ENCODE data around the gene CWH43. TPM values are rescaled to one million over a fixed set of nuclear protein-coding genes. Genes with fewer than 3 reads are reported as not detected.
A peak's percentile ranks its signal among the peaks of the same experiment; 100 is the strongest.

The CWH43 gene
- total RNA-seq, result not detected
- under 1 TPM in 2 of 8 donors, not detected in 6; 0.18 to 0.64 TPM for polyA plus RNA-seq (ENCODE audit: insufficient read depth in 1 of 8, insufficient read length in 8 of 8, low replicate concordance in 1 of 8)
- long read RNA-seq, donor 1, result 0 reads
- long read RNA-seq, donor 2, result 0 reads
- long read RNA-seq, donor 3, result 0 reads
- long read RNA-seq, donor 4, result 0 reads
- long read RNA-seq, donor 5, result 0 reads
- long read RNA-seq, donor 6, result 0 reads
- long read RNA-seq, donor 7, result 0 reads
- long read RNA-seq, donor 8, result 0 reads
- long read RNA-seq, donor 9, result 0 reads
- long read RNA-seq, donor 10, result 0 reads
- long read RNA-seq, donor 11, result 0 reads

DNA sequence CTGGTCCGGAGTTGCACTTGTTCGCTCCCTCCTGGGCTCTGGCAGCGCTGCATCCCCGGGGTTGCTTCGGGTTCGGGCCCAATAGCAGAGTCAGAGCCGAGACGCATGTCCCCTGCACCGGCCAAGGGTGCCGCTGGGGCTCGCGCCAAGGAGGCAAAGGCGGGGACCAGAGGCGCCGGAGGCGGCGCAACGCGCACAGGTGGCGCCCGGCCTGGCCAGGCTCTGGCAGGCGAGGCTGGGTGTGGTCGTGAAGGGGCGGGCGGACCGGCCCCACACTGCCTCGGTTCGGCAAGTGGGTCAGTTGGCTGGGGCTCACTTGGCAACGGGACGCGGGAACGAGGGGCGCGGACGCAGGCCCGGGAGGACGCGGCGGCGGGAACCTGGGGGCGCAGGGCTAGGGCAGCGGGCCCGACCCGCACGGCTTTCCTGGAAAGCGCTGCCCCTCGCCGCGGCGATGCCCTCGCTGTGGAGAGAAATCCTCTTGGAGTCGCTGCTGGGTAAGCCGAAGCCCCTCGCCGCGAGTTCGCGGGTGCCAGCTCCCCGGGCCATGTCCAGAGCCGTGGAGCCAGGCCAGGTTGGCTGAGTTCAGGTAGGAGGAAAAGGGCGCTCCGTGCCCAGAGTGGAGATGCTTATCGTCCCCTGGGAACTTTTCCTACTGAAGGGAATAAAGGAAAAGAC, at the start of gene CWH43:
CWH43 (plus strand) TSS at position 300 of the 678 bp plus-strand sequence; CDS start at position 455, 155 bp downstream.
- 2% methylated on average over 63 of the region's 63 CpGs for WGBS (ENCODE audit: insufficient coverage)
- no peak for DNase-seq
- no peak within 1 kb of the TSS for H3K27ac ChIP-seq (ENCODE audit: low read length)
- H3K27me3 ChIP-seq (ENCODE audit: control insufficient read depth, insufficient read depth, low read length), result peaks cover 30% of the 10 kb centered on the region
- H3K9me3 ChIP-seq (replicated peaks; ENCODE audit: control insufficient read depth, low read depth, low read length), result no peaks in the 10 kb centered on the region
- no peak within 1 kb of the TSS for H3K4me3 ChIP-seq (ENCODE audit: low read length)
- H3K36me3 ChIP-seq (ENCODE audit: control insufficient read depth, insufficient read depth, low read length), result no peaks in the 10 kb centered on the region
- H3K4me1 ChIP-seq (ENCODE audit: control insufficient read depth, insufficient read depth, low read length), result no peaks in the 10 kb centered on the region

DNA sequence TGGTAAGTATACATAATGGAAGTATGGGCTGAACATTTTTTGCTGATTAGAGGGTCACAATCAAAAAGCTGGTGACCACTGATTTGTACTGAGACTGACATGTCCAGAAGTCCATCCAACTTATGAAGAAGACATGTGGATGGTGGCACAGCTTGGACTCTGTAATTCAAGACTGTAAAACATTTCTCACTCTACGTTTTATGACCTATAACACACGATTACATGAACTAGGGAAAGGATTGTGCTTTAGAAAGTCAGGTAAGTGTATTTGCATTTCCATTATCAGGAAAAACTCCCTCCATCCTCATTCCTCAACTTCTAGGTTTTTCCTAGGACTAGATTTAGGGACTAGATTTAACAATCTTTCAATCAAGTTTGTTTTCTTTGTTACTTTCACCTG, 49.0 kb upstream of the CWH43 start:
- no peaks in the 10 kb centered on the region for H3K27me3 ChIP-seq (ENCODE audit: control insufficient read depth, insufficient read depth, low read length)
- no peaks in the 10 kb centered on the region for H3K36me3 ChIP-seq (ENCODE audit: control insufficient read depth, insufficient read depth, low read length)
- no peak for DNase-seq
- H3K27ac ChIP-seq (ENCODE audit: low read length), result no peak overlapping the region
- no peak overlapping the region for H3K4me3 ChIP-seq (ENCODE audit: low read length)
- no peaks in the 10 kb centered on the region for H3K4me1 ChIP-seq (ENCODE audit: control insufficient read depth, insufficient read depth, low read length)
- WGBS (ENCODE audit: insufficient coverage), result no CpG with 5 or more reads among the region's 2 CpGs
- H3K9me3 ChIP-seq (replicated peaks; ENCODE audit: control insufficient read depth, low read depth, low read length), result no peaks in the 10 kb centered on the region

DNA sequence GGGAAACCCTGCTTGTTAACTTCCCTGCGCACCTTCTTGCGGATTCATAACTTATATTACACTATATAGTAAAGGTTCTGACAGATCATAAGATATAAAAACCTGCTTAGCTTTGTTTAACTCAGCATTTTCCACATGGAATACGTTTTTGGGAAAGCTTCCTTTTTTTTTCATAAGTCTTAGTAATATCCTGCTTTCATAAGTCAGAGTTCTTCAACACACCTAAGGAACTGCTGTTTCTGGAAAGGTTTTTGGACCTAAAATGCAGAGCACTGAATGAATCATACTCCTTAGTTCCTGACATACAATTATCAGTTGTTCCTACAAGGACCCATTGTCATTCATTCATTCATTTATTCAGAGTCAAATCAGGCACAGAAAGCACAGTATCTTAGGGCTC, 47.2 kb upstream of the CWH43 start:
- Histone ChIP-seq H3K4me3 (ENCODE audit: low read length) (no peak overlapping the region), H3K4me1 (ENCODE audit: control insufficient read depth, insufficient read depth, low read length) (no peaks in the 10 kb centered on the region), H3K36me3 (ENCODE audit: control insufficient read depth, insufficient read depth, low read length) (no peaks in the 10 kb centered on the region), H3K27ac (ENCODE audit: low read length) (no peak overlapping the region), H3K27me3 (ENCODE audit: control insufficient read depth, insufficient read depth, low read length) (no peaks in the 10 kb centered on the region), H3K9me3 (replicated peaks; ENCODE audit: control insufficient read depth, low read depth, low read length) (no peaks in the 10 kb centered on the region)
- no CpG with 5 or more reads among the region's 3 CpGs for WGBS (ENCODE audit: insufficient coverage)
- DNase-seq, result no peak

DNA sequence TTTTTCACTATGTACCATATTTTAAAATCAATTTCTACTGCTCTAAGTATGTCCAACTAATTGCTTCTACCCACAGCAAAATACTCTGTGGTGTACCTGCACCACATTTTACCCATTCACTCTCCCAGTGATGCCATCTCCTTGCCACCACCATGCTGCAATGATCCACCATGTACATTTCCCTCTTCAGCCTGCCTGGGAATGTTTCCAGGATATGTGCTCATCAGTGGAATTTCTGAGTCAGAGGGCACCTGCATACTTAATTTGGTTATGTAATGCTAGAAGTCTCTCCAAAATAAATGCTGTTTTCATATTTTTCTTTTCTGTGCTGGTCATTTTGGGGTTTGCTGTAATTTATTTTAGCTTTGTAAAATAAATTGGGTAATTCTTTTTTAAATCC, 46.3 kb upstream of the CWH43 start:
- H3K4me1 ChIP-seq (ENCODE audit: control insufficient read depth, insufficient read depth, low read length), result no peaks in the 10 kb centered on the region
- H3K4me3 ChIP-seq (ENCODE audit: low read length), result no peak overlapping the region
- no peak overlapping the region for H3K27ac ChIP-seq (ENCODE audit: low read length)
- H3K9me3 ChIP-seq (replicated peaks; ENCODE audit: control insufficient read depth, low read depth, low read length), result no peaks in the 10 kb centered on the region
- peak; percentile 14 for DNase-seq
- H3K27me3 ChIP-seq (ENCODE audit: control insufficient read depth, insufficient read depth, low read length), result no peaks in the 10 kb centered on the region
- no peaks in the 10 kb centered on the region for H3K36me3 ChIP-seq (ENCODE audit: control insufficient read depth, insufficient read depth, low read length)

DNA sequence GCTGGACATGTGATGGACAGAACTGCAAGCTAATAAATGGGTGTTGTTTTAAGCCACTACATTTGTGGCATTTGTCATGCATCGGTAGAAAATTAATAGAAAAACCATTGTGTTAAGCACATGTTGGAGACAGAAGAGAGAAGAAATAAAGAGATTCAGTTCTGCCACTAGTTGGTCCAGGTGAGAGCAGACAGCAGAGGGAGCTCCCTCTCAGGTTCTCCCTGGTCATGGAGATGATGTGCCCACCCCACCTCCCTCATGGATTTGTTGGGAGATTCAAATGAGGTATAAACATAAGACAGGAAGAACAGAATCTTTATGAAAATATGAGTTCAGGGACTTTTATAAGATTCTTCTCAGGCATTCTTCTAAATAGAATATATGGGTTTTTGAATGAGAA, 42.7 kb upstream of the CWH43 start:
- no peak overlapping the region for H3K27ac ChIP-seq (ENCODE audit: low read length)
- H3K36me3 ChIP-seq (ENCODE audit: control insufficient read depth, insufficient read depth, low read length), result no peaks in the 10 kb centered on the region
- H3K4me3 ChIP-seq (ENCODE audit: low read length), result no peak overlapping the region
- no peaks in the 10 kb centered on the region for H3K4me1 ChIP-seq (ENCODE audit: control insufficient read depth, insufficient read depth, low read length)
- H3K9me3 ChIP-seq (replicated peaks; ENCODE audit: control insufficient read depth, low read depth, low read length), result no peaks in the 10 kb centered on the region
- H3K27me3 ChIP-seq (ENCODE audit: control insufficient read depth, insufficient read depth, low read length), result no peaks in the 10 kb centered on the region
- no peak for DNase-seq
- WGBS (ENCODE audit: insufficient coverage), result no CpG with 5 or more reads among the region's 1 CpG

DNA sequence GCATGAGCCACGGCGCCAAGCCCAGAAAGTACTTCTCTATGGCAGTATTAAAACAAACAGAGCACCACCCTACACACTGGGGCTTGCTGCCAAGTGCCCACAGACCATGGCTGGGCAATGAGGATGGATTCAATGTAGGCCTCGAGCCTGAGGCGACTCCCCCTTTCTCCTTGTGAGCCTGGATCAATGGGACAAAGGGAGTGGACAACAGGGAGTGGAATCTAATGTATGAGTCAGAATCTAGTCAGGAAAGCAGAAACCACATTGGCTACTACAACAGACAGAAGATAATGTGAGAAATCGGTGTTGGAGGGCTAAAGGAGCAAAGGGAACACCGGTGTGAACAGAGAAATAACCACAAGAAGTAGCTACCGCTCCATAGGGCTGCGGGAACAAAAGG, 41.8 kb upstream of the CWH43 start:
- no peaks in the 10 kb centered on the region for H3K36me3 ChIP-seq (ENCODE audit: control insufficient read depth, insufficient read depth, low read length)
- H3K4me1 ChIP-seq (ENCODE audit: control insufficient read depth, insufficient read depth, low read length), result no peaks in the 10 kb centered on the region
- H3K9me3 ChIP-seq (replicated peaks; ENCODE audit: control insufficient read depth, low read depth, low read length), result no peaks in the 10 kb centered on the region
- DNase-seq, result no peak
- no peaks in the 10 kb centered on the region for H3K27me3 ChIP-seq (ENCODE audit: control insufficient read depth, insufficient read depth, low read length)
- no peak overlapping the region for H3K27ac ChIP-seq (ENCODE audit: low read length)
- no peak overlapping the region for H3K4me3 ChIP-seq (ENCODE audit: low read length)
- WGBS (ENCODE audit: insufficient coverage), result 79% methylated on average over 4 of the region's 8 CpGs

DNA sequence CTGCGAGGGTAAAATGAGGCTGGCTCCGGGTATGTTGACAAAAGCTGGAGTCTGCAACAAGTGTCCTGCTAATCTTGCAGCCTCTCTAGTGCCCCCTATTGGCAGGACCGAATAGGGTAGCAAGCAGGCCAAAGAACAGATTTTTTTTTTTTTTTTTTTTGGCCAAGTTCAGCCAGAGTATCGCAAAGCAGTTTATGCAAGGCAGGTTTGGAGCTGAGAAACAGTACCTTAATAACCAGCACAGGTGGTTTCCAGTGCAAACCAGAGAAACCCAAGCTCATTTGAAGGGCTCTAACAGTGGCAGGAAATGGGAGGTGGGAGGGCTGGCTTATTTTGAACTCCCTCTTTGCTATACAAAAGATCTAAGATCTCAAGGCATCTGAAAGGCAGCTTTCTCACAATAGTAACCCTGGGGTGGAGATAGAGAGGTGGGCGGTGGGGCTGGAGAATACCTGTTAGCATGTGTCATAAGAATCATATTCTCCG, 41.3 kb upstream of the CWH43 start:
- Histone ChIP-seq H3K4me3 (ENCODE audit: low read length) (no peak overlapping the region), H3K27ac (ENCODE audit: low read length) (no peak overlapping the region), H3K9me3 (replicated peaks; ENCODE audit: control insufficient read depth, low read depth, low read length) (no peaks in the 10 kb centered on the region), H3K4me1 (ENCODE audit: control insufficient read depth, insufficient read depth, low read length) (no peaks in the 10 kb centered on the region), H3K36me3 (ENCODE audit: control insufficient read depth, insufficient read depth, low read length) (no peaks in the 10 kb centered on the region), H3K27me3 (ENCODE audit: control insufficient read depth, insufficient read depth, low read length) (no peaks in the 10 kb centered on the region)
- no peak for DNase-seq
- 65% methylated on average over 3 of the region's 6 CpGs for WGBS (ENCODE audit: insufficient coverage)

DNA sequence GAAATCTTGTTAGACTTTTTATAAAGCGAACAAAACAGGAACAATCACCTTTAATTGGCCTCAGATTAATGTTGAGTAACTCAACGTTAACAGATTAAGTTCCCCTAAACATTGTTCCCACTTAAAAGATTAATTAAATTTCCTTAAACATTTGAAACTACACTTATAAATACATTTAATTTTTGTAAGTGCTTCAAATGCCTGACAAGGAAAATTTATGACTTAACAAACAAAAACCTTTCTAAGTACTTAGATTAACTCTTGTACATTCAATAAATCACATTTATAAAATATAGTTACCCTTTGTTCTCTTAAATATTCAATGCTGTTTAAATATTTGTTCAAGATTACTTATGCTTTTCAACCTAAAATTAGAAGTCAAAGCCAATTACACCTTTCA, 40.1 kb upstream of the CWH43 start:
- Histone ChIP-seq H3K4me1 (ENCODE audit: control insufficient read depth, insufficient read depth, low read length) (no peaks in the 10 kb centered on the region), H3K27me3 (ENCODE audit: control insufficient read depth, insufficient read depth, low read length) (no peaks in the 10 kb centered on the region), H3K9me3 (replicated peaks; ENCODE audit: control insufficient read depth, low read depth, low read length) (no peaks in the 10 kb centered on the region), H3K36me3 (ENCODE audit: control insufficient read depth, insufficient read depth, low read length) (no peaks in the 10 kb centered on the region), H3K4me3 (ENCODE audit: low read length) (no peak overlapping the region), H3K27ac (ENCODE audit: low read length) (no peak overlapping the region)
- DNase-seq, result no peak
- no CpG with 5 or more reads among the region's 2 CpGs for WGBS (ENCODE audit: insufficient coverage)

DNA sequence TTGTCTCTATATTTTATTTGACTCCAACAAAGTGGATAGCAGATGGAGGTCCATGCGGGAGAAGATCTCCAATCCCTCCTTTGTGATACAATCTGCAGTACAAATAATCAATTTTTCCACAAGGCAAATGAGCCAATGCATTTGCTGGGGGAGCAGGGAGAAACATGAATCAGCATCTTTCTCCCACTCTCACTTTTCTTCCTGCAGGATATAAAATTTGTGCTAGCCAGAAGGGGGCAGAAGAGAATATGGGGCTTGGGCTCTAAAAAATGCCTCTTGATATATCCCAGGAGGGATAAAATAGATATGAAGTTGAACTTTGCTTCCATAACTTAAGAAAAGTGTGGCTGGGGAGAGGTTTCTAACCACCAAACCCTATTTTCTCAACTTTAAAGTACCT, 38.3 kb upstream of the CWH43 start:
- Histone ChIP-seq H3K36me3 (ENCODE audit: control insufficient read depth, insufficient read depth, low read length) (no peaks in the 10 kb centered on the region), H3K27me3 (ENCODE audit: control insufficient read depth, insufficient read depth, low read length) (no peaks in the 10 kb centered on the region), H3K9me3 (replicated peaks; ENCODE audit: control insufficient read depth, low read depth, low read length) (no peaks in the 10 kb centered on the region), H3K27ac (ENCODE audit: low read length) (no peak overlapping the region), H3K4me3 (ENCODE audit: low read length) (no peak overlapping the region), H3K4me1 (ENCODE audit: control insufficient read depth, insufficient read depth, low read length) (no peaks in the 10 kb centered on the region)
- no peak for DNase-seq
- no CpG with 5 or more reads among the region's 1 CpG for WGBS (ENCODE audit: insufficient coverage)

DNA sequence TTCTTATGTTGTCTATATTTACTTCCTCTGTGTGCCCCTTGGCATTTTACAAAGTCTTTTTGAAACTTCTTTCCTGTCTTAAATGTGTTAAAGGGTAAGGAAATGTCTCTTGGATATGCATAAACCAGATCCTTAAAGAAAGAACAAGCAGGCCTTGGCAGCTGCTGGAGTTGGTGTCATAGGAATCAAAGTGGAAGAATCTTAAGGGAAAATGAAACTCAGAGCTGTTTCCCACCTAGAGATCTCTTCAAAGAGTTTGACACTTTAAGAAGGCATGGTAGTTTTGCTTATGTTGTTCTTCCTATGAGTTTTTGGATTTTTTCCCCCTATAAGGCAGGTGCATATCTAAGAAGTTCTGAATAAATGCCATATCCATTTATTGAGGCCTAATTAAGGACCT, 37.0 kb upstream of the CWH43 start:
- Histone ChIP-seq H3K27ac (ENCODE audit: low read length) (no peak overlapping the region), H3K4me3 (ENCODE audit: low read length) (no peak overlapping the region), H3K36me3 (ENCODE audit: control insufficient read depth, insufficient read depth, low read length) (no peaks in the 10 kb centered on the region), H3K9me3 (replicated peaks; ENCODE audit: control insufficient read depth, low read depth, low read length) (no peaks in the 10 kb centered on the region), H3K27me3 (ENCODE audit: control insufficient read depth, insufficient read depth, low read length) (no peaks in the 10 kb centered on the region), H3K4me1 (ENCODE audit: control insufficient read depth, insufficient read depth, low read length) (no peaks in the 10 kb centered on the region)
- DNase-seq, result no peak

Data from muscle of leg (tissue), 16 donors.